WTC11 (cell line): ENCODE data around the gene GADD45GIP1. TPM values are rescaled to one million over a fixed set of nuclear protein-coding genes. Genes with fewer than 3 reads are reported as not detected.

Source experiments
- ATAC-seq: fragments of 200-7000 bp; cut with Tn5 transposase; 2 replicates; pipeline ENCODE4 v1.10.0; 2021; ENCODE audit warnings: mild to moderate bottlenecking, moderate library complexity
- CTCF ChIA-PET: fragments of 300-600 bp; sonication (Branson Sonifier 250); formaldehyde crosslinking; loops from one replicate; lab custom pipeline; 2021; ENCODE audit warnings: antibody characterized with exemption; lab: Charles Lee
- POLR2A ChIA-PET: fragments of 350-600 bp; sonication (Branson Sonifier 250); formaldehyde crosslinking; loops from one replicate; lab custom pipeline; 2021; ENCODE audit warnings: antibody characterized with exemption; lab: Charles Lee
- DNase-seq: peaks from one replicate; pipeline ENCODE4 v3.0.0; 2021; ENCODE audit warnings: low spot score
- H3K27ac Mint-ChIP-seq: 2 replicates; pipeline ENCODE4 v1.8.0; 2021; ENCODE audit warnings: mixed read lengths
- H3K27me3 Mint-ChIP-seq: 2 replicates; pipeline ENCODE4 v1.8.0; 2021; ENCODE audit warnings: low read depth, mild to moderate bottlenecking, moderate library complexity, mixed read lengths
- H3K36me3 Mint-ChIP-seq: 2 replicates; pipeline ENCODE4 v1.8.0; 2021; ENCODE audit warnings: mixed read lengths
- H3K4me1 Mint-ChIP-seq: 2 replicates; pipeline ENCODE4 v1.8.0; 2022; ENCODE audit warnings: mixed read lengths
- H3K4me3 Mint-ChIP-seq: 2 replicates; pipeline ENCODE4 v1.8.0; 2021; ENCODE audit warnings: mild to moderate bottlenecking, moderate library complexity, mixed read lengths
- H3K9me3 Mint-ChIP-seq: 2 replicates; pipeline ENCODE4 v1.8.0; 2021; ENCODE audit warnings: mixed read lengths
- ATF2 ChIP-seq: sonication (generic); formaldehyde crosslinking; IDR thresholded peaks from 2 replicates; pipeline ENCODE4 v1.8.1; 2022; ENCODE audit warnings: low read depth, missing genetic modification reagents, borderline replicate concordance
- CBFB ChIP-seq: sonication (generic); formaldehyde crosslinking; IDR thresholded peaks from 2 replicates; pipeline ENCODE4 v1.8.1; 2022; ENCODE audit warnings: mild to moderate bottlenecking, low read depth, missing genetic modification reagents
- CREM ChIP-seq: sonication (generic); formaldehyde crosslinking; IDR thresholded peaks from 2 replicates; pipeline ENCODE4 v1.8.1; 2022; ENCODE audit warnings: mild to moderate bottlenecking, missing genetic modification reagents, moderate library complexity
- GTF2I ChIP-seq: fragments of 250-450 bp; sonication (Bioruptor Pico); conservative IDR thresholded peaks from 2 replicates; pipeline ENCODE4 v1.4.0; 2021; ENCODE audit warnings: mild to moderate bottlenecking
- HMGA2 ChIP-seq: fragments of 250-450 bp; sonication (Bioruptor Pico); IDR thresholded peaks from 2 replicates; pipeline ENCODE4 v1.4.0; 2021; ENCODE audit warnings: mild to moderate bottlenecking, moderate library complexity
- NFE2L1 ChIP-seq: sonication (generic); formaldehyde crosslinking; IDR thresholded peaks from 2 replicates; pipeline ENCODE4 v1.8.1; 2023; ENCODE audit warnings: missing genetic modification reagents
- OVOL2 ChIP-seq: fragments of 250-450 bp; sonication (Bioruptor Pico); IDR thresholded peaks from 2 replicates; pipeline ENCODE4 v1.9.0; 2021; ENCODE audit warnings: mild to moderate bottlenecking, borderline replicate concordance
- RELA ChIP-seq: sonication (generic); formaldehyde crosslinking; IDR thresholded peaks from 2 replicates; pipeline ENCODE4 v1.8.1; 2022; ENCODE audit warnings: missing genetic modification reagents, mild to moderate bottlenecking, borderline replicate concordance
- SOX15 ChIP-seq: fragments of 250-450 bp; sonication (Bioruptor Pico); IDR thresholded peaks from 2 replicates; pipeline ENCODE4 v1.9.0; 2021; ENCODE audit warnings: mild to moderate bottlenecking
- ZBTB43 ChIP-seq: sonication (generic); formaldehyde crosslinking; IDR thresholded peaks from 2 replicates; pipeline ENCODE4 v1.8.1; 2023; ENCODE audit warnings: mild to moderate bottlenecking, missing genetic modification reagents
- ZNF121 ChIP-seq: sonication (generic); formaldehyde crosslinking; IDR thresholded peaks from 2 replicates; pipeline ENCODE4 v1.8.0; 2023; ENCODE audit warnings: missing genetic modification reagents
- ZNF396 ChIP-seq: fragments of 250-450 bp; sonication (Bioruptor Pico); IDR thresholded peaks from 2 replicates; pipeline ENCODE4 v1.8.0; 2021; ENCODE audit warnings: mild to moderate bottlenecking, moderate library complexity, borderline replicate concordance
- ZNF532 ChIP-seq: fragments of 250-450 bp; sonication (Bioruptor Pico); IDR thresholded peaks from 2 replicates; pipeline ENCODE4 v1.9.0; 2021; ENCODE audit warnings: mild to moderate bottlenecking, borderline replicate concordance
- total RNA-seq: library from RNA; stranded (reverse); gene quantifications from 3 replicates; pipeline ENCODE4 v1.2.3, GENCODE V29; 2021
- TF ChIP-seq, protein P1 (sequence below): sonication (generic); formaldehyde crosslinking; IDR thresholded peaks from 2 replicates; pipeline ENCODE4 v1.8.1; 2023; ENCODE audit warnings: mild to moderate bottlenecking, moderate library complexity, missing genetic modification reagents
- TF ChIP-seq, protein P2 (sequence below): fragments of 250-450 bp; sonication (Bioruptor Pico); IDR thresholded peaks from 2 replicates; pipeline ENCODE4 v1.9.0; 2021; ENCODE audit warnings: mild to moderate bottlenecking
- TF ChIP-seq, protein P3 (sequence below): fragments of 250-450 bp; sonication (Bioruptor Pico); IDR thresholded peaks from 2 replicates; pipeline ENCODE4 v1.9.0; 2021; ENCODE audit warnings: mild to moderate bottlenecking
- TF ChIP-seq, protein P4 (sequence below): sonication (generic); formaldehyde crosslinking; IDR thresholded peaks from 2 replicates; pipeline ENCODE4 v1.8.0; 2022; ENCODE audit warnings: mild to moderate bottlenecking, missing genetic modification reagents
- TF ChIP-seq, protein P5 (sequence below): fragments of 250-450 bp; sonication (Bioruptor Pico); IDR thresholded peaks from 2 replicates; pipeline ENCODE4 v1.9.0; 2021; ENCODE audit warnings: moderate library complexity, mild to moderate bottlenecking, inconsistent platforms, borderline replicate concordance
- TF ChIP-seq, protein P6 (sequence below): sonication (generic); formaldehyde crosslinking; IDR thresholded peaks from 2 replicates; pipeline ENCODE4 v1.8.0; 2022; ENCODE audit warnings: mild to moderate bottlenecking, missing genetic modification reagents

The GADD45GIP1 gene
- total RNA-seq, 1 experiment from 2014 or later: 54.4 TPM

DNA sequence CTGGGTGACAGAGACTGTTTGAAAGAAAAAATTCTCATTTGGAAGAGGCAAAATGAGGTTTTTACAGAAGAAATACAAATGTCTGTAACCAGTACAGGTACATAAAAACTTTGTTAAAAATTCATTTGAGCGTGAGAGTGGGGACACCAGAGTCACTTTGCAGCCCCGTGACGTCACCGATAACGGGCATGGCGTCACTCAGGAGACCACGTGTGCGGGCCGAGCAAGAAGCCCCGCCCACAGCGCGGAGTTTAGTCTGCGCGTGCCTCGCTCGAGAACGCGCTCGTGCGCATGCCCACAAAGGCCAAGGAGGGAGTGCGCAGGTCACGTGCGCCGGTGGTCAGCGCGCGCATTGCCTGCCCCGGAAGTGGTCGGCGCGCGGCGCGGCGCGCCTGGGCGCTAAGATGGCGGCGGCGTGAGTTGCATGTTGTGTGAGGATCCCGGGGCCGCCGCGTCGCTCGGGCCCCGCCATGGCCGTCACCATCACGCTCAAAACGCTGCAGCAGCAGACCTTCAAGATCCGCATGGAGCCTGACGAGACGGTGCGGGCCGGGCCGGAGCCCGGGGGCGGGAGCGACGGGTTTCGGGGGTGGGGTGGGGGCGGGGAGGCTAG lies 11.4 kb downstream of the GADD45GIP1 start, which contains the start of gene RAD23A (continued):
- TF ChIP-seq, protein P1, sequence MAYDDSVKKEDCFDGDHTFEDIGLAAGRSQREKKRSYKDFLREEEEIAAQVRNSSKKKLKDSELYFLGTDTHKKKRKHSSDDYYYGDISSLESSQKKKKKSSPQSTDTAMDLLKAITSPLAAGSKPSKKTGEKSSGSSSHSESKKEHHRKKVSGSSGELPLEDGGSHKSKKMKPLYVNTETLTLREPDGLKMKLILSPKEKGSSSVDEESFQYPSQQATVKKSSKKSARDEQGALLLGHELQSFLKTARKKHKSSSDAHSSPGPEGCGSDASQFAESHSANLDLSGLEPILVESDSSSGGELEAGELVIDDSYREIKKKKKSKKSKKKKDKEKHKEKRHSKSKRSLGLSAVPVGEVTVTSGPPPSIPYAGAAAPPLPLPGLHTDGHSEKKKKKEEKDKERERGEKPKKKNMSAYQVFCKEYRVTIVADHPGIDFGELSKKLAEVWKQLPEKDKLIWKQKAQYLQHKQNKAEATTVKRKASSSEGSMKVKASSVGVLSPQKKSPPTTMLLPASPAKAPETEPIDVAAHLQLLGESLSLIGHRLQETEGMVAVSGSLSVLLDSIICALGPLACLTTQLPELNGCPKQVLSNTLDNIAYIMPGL (CRISPR knock-in tag): 0 out of 2 replicates have a peak, but pooled peaks have one; percentile 44
- TF ChIP-seq CBFB (CRISPR knock-in tag) (0 out of 2 replicates have a peak, but pooled peaks have one; percentile 44), ZNF121 (CRISPR knock-in tag) (no peak)
- TF ChIP-seq, protein P2, sequence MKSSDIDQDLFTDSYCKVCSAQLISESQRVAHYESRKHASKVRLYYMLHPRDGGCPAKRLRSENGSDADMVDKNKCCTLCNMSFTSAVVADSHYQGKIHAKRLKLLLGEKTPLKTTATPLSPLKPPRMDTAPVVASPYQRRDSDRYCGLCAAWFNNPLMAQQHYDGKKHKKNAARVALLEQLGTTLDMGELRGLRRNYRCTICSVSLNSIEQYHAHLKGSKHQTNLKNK (CRISPR knock-in tag): peak; percentile 59; the same call in 1 of the 2 replicates

GRCh38 chr19:12944104-12944674 lies 12.8 kb downstream of the GADD45GIP1 start:
- Mint-ChIP-seq H3K4me3 (no peak overlapping the region), H3K27me3 (no peaks in the 10 kb centered on the region; the same call in 1 of the 2 replicates), H3K36me3 (peaks cover 73% of the 10 kb centered on the region), H3K9me3 (no peaks in the 10 kb centered on the region), H3K4me1 (peaks cover 29% of the 10 kb centered on the region), H3K27ac (no peak overlapping the region)
- DNase-seq: no peak
- ATAC-seq: no peak
- ChIA-PET CTCF (interaction anchor here (1.2 kb wide), 1 partner anchor 21 kb away, joined by 5 read pairs; no protein-coding TSS in a partner anchor), POLR2A (no interaction called here)
- TF ChIP-seq, protein P3, sequence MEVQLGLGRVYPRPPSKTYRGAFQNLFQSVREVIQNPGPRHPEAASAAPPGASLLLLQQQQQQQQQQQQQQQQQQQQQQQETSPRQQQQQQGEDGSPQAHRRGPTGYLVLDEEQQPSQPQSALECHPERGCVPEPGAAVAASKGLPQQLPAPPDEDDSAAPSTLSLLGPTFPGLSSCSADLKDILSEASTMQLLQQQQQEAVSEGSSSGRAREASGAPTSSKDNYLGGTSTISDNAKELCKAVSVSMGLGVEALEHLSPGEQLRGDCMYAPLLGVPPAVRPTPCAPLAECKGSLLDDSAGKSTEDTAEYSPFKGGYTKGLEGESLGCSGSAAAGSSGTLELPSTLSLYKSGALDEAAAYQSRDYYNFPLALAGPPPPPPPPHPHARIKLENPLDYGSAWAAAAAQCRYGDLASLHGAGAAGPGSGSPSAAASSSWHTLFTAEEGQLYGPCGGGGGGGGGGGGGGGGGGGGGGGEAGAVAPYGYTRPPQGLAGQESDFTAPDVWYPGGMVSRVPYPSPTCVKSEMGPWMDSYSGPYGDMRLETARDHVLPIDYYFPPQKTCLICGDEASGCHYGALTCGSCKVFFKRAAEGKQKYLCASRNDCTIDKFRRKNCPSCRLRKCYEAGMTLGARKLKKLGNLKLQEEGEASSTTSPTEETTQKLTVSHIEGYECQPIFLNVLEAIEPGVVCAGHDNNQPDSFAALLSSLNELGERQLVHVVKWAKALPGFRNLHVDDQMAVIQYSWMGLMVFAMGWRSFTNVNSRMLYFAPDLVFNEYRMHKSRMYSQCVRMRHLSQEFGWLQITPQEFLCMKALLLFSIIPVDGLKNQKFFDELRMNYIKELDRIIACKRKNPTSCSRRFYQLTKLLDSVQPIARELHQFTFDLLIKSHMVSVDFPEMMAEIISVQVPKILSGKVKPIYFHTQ (CRISPR knock-in tag): no peak
- no peak for TF ChIP-seq HMGA2 (CRISPR knock-in tag)
- TF ChIP-seq, protein P4, sequence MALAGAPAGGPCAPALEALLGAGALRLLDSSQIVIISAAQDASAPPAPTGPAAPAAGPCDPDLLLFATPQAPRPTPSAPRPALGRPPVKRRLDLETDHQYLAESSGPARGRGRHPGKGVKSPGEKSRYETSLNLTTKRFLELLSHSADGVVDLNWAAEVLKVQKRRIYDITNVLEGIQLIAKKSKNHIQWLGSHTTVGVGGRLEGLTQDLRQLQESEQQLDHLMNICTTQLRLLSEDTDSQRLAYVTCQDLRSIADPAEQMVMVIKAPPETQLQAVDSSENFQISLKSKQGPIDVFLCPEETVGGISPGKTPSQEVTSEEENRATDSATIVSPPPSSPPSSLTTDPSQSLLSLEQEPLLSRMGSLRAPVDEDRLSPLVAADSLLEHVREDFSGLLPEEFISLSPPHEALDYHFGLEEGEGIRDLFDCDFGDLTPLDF: no peak
- no peak for TF ChIP-seq SOX15 (CRISPR knock-in tag)
- TF ChIP-seq, protein P5, sequence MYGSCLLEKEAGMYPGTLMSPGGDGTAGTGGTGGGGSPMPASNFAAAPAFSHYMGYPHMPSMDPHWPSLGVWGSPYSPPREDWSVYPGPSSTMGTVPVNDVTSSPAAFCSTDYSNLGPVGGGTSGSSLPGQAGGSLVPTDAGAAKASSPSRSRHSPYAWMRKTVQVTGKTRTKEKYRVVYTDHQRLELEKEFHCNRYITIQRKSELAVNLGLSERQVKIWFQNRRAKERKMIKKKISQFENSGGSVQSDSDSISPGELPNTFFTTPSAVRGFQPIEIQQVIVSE: no peak
- no peak for TF ChIP-seq ZNF532 (CRISPR knock-in tag)
- TF ChIP-seq ZNF121 (CRISPR knock-in tag): no peak
- no peak for TF ChIP-seq ATF2
- TF ChIP-seq CREM (CRISPR knock-in tag): no peak
- TF ChIP-seq CBFB (CRISPR knock-in tag): no peak
- no peak for TF ChIP-seq ZBTB43 (CRISPR knock-in tag)
- no peak for TF ChIP-seq GTF2I (CRISPR knock-in tag)
- no peak for TF ChIP-seq ZNF396 (CRISPR knock-in tag)
- TF ChIP-seq NFE2L1 (CRISPR knock-in tag): no peak
- TF ChIP-seq, protein P6, sequence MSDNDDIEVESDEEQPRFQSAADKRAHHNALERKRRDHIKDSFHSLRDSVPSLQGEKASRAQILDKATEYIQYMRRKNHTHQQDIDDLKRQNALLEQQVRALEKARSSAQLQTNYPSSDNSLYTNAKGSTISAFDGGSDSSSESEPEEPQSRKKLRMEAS: no peak
- no peak for TF ChIP-seq RELA (CRISPR knock-in tag)
- no peak for TF ChIP-seq OVOL2 (CRISPR knock-in tag)
